GM18502 (cell line): Measurements from ENCODE around the gene ENTPD6.
A peak's percentile ranks its signal among the peaks of the same experiment; 100 is the strongest.
"Not testable (repeated sequence)": the region's sequence is repeated elsewhere in the genome, so short reads cannot be mapped to it uniquely, and the experiment has no call there.

Experiments
- ATAC-seq: cut with Tn5 transposase; IDR thresholded peaks from one replicate; pipeline ENCODE4 v1.9.1; 2021; ENCODE audit warnings: mild to moderate bottlenecking; ENCODE audit not compliant: unreplicated experiment, poor library complexity

Gene ENTPD6

DNA sequence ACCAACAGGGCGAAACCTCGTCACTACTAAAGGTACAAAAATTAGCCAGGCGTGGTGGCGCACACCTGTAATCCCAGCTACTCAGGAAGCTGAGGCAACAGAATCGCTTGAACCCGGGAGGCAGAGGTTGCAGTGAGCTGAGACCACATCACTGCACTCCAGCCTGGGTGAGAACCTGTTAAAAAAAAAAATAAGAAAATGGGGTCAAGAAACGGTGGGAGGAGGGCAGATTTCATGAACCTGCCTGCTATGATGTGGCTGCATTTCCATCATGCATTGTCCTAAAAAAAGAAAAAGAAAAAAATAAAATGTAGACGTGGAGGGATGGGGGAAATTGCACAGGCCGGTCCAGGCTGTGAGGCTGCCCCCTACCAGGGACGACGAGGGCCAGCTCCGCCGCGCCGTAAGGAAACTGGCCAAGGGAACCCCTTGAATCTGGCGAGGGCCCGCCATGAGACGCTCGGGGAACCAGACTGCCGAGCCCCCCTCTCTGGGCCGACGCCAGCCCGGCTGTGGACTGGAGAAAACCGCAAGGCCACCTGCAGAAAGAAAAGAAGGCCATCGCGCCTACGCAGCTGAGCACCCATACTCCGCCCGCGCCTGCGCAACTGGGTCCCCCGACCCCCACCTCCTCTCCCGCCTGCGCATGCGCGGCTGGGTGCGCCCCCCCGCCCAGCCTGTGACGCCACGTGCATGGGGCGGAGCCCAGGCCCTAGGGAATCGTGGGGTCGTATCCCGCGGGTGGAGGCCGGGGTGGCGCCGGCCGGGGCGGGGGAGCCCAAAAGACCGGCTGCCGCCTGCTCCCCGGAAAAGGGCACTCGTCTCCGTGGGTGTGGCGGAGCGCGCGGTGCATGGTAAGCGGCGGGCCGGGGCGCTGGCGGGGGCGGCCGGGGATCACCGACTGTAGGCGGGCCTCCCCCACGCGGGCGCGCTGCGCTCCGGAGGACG lies at the start of gene ENTPD6:
TSS of gene ENTPD6 (plus strand) at position 699 of the 948 bp plus-strand sequence. CDS start 10,825 bp downstream, outside the sequence.
- ATAC-seq = peak; percentile 81

DNA sequence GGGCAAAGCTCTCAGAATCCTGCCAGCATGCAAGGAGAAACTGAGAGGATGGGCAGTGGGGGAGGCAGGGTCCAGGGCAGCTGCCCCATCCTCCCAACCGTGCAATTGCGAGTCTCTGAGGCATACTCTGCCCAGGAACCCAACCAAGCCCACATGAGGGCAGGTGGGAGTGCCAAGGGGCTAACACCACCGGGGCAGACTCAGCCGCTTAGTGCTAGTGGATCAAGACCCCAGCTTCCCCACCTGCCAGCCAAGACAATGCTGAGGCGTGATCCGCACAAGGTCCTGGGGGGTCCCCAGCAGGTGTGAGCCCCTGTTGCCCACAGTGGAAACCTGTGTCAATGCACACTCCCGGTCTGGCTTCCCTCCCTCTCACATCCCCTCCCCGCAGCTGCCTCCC lies 48.5 kb upstream of the ENTPD6 start:
- no peak for ATAC-seq

DNA sequence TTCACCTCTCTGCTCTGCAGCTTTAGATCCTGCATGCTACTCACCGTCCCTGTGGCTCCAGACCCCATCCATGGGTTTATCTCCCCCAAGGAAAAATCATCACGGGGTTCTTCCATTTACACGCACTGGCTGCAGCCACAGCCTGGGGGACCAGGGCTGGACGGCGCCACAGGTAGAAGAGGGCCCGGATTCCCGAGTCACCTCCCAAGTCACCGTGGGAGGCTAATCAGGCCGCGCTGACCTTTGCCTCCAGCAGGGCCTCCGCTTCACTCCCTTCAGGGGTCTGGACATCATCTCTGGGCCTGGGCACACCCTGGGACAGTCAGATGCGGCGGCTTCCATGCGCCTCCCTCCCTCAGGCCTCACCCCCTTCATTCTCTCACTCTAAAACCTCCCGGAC lies 47.8 kb upstream of the ENTPD6 start:
- no peak for ATAC-seq

- ATAC-seq = no peak
Measured at GRCh38 chr20:25148181-25148981, 47.1 kb upstream of the ENTPD6 start.

GRCh38 chr20:25148982-25149846 lies 46.3 kb upstream of the ENTPD6 start:
- ATAC-seq = no peak

DNA sequence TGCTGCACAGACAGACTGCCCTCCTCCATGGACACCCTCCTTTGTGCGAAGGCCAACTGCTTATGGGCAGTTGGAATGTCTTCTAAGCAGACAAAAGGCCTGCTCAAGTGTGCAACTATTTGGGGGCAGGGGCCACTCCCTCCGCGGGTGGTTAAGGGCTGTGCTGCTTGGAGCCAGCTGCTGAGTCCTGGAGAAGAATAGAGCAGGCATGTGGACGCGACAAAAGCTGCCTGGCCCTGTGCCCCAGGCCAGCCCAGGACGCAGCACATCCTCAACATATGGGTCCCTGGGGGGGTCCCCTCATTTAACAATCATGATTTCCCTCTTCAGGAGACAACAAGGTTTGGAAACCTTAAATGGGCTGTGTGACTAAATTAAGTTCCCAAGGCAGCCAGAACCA lies 45.5 kb upstream of the ENTPD6 start:
- ATAC-seq = no peak

DNA sequence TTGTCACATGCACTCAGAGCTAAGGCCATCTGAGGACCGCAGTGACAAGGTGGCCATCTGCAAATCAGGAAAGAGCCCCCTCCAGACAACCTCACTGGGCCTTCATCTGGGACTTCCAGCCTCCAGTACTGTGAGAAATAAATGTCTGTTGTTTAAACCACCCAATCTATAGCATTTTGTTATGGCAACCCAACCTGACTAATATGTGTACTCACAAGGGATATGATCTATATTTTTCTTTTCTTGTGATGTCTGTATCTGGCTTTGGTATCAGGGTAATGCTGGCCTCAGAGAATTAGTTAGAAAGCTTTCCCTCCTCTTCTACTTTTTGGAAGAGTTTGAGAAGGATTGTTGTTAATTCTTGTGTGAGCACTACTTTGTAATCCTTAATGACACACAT lies 37.5 kb upstream of the ENTPD6 start:
- no peak for ATAC-seq

GRCh38 chr20:25160467-25160866 lies 35.0 kb upstream of the ENTPD6 start:
- peak; percentile 90 for ATAC-seq

GRCh38 chr20:25160897-25161296 lies 34.6 kb upstream of the ENTPD6 start:
- no peak for ATAC-seq

GRCh38 chr20:25165128-25165527 lies 30.4 kb upstream of the ENTPD6 start:
- ATAC-seq = no peak

DNA sequence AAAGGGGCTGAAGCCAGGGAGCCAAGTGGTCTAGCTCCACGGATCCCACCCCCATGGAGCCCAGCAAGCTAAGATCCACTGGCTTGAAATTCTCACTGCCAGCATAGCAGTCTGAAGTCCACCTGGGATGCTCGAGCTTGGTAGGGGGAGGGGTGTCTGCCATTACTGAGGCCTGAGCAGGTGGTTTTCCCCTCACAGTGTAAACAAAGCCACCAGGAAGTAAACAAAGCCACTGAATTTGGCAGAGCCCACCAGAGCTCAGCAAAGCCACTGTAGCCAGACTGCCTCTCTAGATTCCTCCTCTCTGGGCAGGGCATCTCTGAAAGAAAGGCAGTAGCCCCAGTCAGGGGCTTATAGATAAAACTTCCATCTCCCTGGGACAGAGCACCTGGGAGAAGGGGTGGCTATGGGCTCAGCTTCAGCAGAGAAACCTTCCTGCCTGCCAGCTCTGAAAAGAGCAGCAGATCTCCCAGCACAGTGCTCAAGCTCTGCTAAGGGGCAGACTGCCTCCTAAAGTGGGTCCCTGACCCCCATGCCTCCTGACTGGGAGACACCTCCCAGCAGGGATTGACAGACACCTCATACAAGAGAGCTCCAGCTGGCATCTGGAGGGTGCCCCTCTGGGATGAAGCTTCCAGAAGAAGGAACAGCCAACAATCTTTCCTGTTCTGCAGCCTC lies 29.3 kb upstream of the ENTPD6 start:
- not testable (repeated sequence) for ATAC-seq

GRCh38 chr20:25173321-25173720 lies 22.2 kb upstream of the ENTPD6 start:
- no peak for ATAC-seq

- no peak for ATAC-seq
Measured at GRCh38 chr20:25173886-25174308, 21.6 kb upstream of the ENTPD6 start.

DNA sequence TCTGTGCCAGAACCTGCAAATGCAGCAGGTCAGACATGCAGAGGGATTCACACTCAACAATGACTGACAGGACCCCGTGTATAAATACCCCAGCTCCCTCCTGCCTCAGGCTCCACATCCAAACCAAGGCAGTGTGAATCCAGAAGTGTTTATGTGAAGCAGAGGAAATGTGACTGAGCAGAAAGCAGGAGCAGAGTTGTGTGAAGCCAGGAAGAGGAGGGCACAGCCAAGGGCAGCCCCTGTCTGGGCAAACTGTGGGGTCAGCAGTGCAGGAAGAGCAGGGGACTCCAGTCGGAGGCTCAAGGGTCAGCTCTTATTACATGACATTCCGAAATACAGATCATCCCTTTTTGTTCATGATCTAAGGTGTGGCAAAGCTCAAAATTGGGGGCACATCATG lies 19.3 kb upstream of the ENTPD6 start:
- no peak for ATAC-seq

- no peak for ATAC-seq
Measured at GRCh38 chr20:25177890-25178321, 17.6 kb upstream of the ENTPD6 start.

DNA sequence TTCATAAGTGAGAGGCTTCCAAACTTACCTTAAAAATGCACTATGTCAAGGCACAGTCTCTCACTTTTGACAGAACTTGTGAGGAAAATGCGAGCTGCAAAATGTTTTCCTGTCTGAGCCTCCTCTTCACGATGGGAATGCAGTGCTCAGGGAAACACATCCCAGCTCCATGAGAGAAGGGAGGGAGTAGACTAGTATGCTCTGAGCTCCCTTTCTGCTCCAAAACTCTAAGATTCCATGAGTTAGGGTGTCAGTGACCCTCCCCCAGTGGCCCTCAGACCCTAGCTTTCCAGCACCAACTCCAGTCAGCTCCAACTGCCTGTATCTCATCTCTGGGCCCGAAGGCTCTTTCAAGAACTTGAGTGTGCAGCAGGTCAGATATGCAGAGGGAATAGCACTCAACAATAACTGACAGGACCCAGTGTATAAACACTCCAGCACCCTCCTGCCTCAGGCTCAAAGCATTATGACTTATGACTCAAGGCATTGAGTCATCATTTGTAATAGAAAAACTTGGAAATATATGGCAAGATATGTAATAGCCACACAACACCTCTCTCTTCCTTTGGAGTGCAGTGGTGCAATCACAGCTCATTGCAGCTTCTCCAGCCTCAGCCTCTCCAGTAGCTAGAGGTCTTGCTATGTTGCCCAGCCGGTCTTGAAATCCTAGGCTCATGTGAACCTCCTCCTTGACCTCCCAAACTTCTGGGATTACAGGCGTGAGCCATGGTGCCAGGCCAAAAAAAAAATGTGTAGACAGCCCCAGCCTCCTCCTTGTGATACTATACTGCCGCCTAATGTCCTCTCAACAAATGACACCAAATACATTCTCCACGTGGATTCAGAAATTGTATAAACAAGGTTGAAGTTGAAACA lies 16.7 kb upstream of the ENTPD6 start:
- peak; percentile 49 for ATAC-seq

DNA sequence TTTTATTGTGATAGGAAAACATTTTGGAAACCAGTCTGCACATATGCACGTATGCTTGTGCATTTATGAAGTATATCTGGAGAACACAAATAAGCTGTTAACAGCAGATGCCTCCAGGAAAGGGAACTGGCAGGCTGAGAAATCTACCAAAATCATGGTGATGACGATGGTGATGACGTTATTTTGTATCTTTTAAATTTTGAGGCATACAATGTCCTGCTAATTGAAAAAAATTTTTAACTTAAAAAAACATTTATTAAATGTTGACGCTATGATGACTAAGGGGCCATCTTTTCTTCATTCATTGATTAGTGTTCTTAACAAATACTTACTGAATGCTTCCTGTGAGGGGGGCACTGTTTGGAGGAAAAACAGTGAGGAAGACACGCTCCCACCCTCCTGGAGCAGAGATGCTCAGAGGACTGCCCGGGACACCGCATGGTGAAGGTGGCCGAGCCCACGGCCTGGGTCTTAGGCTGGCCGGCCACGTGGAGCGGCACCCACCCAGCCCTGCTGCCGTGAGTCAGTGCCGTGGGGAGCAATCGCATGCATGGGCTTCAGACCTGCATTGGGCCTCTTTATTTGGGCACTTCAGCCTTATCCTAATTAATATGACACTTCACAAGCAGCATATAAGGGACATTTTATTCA lies 15.9 kb upstream of the ENTPD6 start:
- no peak for ATAC-seq

DNA sequence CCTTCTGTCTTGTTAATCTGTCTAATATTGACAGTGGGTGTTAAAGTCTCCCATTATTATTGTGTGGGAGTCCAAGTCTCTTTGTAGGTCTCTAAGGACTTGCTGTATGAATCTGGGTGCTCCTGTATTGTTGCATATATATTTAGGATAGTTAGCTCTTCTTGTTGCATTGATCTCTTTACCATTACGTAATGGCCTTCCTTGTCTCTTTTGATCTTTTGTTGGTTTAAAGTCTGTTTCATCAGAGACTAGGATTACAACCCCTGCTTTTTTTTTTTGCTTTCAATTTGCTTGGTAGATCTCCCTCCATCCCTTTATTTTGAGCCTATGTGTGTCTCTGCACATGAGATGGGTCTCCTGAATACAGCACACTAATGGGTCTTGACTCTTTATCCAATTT lies 11.1 kb upstream of the ENTPD6 start:
- ATAC-seq = not testable (repeated sequence)
